HG03064 (cell line): Measurements from ENCODE around the gene TRAF7.
"Not testable (repeated sequence)": the region's sequence is repeated elsewhere in the genome, so short reads cannot be mapped to it uniquely, and the experiment has no call there.

ENCODE experiments used
- ATAC-seq: cut with Tn5 transposase; IDR thresholded peaks from one replicate; pipeline ENCODE4 v1.9.1; 2021; ENCODE audit warnings: low read depth; ENCODE audit not compliant: unreplicated experiment

The TRAF7 gene

DNA sequence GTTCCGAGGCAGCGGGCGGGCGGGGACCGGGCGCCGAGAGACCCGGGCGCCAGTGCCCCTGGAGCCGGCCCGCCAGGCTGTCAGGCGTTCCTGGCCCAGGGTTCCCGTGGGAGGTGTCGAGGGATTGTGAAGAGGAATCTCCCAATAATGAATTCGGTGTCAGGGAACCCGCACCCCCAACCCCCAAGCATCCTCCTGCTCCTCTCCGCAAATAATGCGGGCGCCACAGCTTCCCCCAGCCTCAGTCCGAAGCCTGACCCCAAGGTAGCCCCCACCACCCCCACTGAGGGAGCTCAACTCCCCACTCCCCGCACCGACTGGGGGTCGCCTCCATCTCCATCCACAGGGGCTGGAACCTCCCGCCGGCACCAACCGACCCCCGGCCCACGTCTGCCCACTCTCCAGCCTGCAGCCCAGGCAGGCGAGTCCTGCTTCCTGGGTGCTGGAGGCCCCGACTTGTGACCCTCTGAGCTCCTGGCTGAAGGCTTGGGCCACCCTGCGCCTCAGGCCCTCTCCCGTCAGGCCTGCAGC lies 41.5 kb downstream of the TRAF7 start:
- ATAC-seq, result no peak

DNA sequence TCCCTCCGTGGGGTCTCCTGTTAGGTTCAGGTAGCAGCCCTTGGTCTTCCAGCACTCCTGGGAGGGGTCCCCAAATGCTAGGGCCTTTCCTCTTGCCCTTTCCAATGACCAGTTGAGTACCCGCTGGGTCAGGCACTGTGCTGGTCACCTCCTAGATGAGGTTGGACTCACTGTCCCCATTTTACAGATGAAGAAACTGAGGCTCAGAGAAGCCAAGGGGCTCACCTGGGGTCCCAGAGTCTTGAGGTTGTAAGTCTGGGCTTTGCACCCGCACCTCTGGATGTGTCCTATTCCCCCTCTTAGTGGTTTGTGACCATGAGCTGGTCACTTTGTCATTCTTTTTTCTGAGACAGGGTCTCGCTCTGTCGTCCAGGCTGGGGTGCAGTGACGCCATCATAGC lies 42.2 kb downstream of the TRAF7 start:
- no peak for ATAC-seq

DNA sequence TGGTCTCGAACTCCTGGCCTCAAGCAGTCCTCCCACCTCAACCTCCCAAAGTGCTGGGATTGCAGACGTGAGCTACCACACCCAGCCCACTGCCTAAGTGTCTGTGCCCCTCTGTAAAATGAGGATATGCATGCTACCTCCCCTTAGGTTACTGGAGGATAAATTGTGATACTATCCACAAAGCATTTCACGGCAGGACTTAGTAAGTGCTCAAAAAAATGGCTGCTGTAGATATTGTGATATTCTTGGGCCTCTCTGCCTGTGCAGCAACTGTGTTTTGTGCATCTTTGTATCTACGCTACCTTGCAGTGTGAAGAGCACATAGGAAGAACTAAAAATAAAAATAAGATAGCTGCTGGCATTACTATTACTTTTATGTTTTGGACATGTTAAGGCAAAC lies 42.7 kb downstream of the TRAF7 start:
- ATAC-seq, result no peak

DNA sequence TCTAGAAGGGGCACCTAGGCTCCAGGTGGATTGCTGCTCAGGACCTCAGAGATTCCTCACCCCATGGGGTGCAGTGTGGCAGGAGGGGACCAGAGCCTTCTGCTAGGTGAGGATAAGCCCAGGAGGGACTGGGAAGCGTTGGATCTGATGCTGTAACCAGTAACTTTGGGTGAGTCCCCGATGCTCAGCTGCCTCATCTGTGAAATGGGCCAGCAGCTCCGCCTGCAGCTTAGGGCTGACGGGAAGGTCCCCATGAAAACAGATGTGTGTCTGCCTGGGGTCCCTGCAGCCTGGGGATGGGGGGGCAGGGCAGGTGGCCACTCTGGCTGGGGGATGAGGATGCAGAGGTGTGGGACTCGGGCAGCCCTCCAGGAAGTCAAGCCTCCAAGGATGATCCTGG lies 43.5 kb downstream of the TRAF7 start:
- no peak for ATAC-seq

DNA sequence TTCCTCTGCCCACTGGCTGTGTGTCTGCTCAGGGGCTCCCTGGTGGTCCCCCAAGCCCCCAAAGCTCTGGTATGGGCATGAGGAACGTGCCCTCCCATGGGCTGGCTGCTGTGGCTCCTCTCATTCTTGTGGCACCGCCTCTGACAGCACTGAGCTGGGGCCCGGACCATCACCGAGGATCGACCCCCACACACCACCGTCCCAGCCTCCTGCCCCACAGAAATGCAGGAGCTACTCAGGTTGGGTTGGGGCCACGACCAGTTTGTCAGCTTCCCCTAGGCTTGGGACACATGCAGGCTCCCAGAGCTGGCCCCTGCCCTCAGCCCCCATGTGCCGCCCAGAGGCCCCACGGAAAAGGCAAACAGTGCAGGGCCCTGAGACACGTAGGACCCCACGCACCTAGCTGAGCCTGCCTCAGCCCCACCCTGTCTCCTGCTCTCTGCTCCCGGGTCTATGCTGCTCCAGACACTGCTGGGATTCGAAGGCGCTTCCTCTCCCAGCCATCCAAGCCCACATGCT lies 44.1 kb downstream of the TRAF7 start:
- ATAC-seq, result no peak

DNA sequence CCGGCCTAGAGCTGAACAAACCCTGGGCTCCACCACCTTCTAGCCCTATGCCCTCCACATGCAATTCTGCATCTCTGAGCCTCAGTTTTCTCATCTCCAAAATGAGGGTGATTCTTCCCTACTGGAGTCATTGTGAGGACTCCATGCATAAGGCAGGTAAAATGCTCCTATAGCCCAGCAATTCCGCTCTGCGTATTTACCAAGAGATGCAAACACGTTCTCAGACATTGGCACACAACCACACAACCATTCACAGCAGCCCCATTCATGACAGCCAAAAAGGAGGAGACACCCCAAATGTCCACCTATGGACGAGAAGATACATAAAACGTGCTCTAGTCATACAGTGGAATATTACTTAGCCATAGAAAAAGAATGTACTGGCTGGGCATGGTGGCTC lies 44.7 kb downstream of the TRAF7 start:
- no peak for ATAC-seq

DNA sequence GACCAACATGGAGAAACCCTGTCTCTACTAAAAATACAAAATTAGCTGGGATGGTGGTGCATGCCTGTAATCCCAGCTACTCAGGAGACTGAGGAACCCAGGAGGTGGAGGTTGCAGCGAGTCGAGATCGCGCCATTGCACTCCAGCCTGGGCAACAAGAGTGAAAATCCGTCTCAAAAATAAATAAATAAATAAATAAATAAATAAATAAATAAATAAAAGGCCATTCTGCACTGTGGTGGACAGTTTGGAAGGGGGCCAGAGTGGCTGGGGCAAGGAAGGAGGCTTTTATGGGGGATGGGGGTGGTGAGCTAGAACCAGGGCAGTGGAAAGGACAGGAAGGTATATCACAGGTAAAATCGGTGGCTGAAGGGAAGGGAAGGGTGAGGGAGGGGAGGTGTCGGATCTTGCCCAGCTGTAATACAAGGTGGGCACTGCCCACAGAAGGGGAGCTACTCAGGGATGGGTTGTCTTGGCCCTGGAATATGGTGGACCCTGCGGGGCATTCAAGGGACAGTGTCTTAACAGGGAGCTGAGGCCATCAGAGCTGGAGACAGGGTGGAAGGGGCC lies 47.6 kb downstream of the TRAF7 start:
- ATAC-seq, result not testable (repeated sequence)

DNA sequence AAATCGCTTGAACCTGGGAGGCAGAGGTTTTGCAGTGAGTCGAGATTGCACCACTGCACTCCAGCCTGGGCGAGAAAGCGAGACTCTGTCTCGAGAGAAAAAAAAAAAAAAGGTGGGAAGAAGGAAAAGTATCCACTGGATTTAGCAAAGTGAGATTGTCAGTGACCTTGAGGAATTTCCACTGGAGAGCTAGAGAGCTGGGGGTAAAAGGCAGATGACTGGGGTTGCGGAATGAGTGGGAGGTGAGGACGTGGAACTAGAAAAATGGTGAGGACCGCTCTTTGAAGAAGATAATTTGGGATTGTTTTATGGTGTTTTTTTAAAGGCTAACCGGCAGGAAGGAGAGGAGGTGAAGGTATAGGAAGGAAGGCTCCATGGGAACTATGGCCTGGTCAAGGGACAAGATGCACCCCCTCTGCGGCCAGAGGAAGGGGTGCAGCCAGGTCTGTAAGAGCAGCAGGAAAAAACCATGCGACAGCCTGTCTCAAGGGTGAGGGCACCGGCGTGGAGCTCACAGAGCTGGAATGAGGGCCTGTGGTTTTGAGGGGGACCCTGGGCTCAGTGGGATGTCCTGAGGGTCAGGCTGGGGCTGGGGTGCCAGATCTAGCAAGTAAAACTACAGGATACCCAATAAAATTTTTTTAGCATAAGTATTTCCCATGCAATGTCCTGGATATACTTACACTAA lies 49.0 kb downstream of the TRAF7 start:
- no peak for ATAC-seq

DNA sequence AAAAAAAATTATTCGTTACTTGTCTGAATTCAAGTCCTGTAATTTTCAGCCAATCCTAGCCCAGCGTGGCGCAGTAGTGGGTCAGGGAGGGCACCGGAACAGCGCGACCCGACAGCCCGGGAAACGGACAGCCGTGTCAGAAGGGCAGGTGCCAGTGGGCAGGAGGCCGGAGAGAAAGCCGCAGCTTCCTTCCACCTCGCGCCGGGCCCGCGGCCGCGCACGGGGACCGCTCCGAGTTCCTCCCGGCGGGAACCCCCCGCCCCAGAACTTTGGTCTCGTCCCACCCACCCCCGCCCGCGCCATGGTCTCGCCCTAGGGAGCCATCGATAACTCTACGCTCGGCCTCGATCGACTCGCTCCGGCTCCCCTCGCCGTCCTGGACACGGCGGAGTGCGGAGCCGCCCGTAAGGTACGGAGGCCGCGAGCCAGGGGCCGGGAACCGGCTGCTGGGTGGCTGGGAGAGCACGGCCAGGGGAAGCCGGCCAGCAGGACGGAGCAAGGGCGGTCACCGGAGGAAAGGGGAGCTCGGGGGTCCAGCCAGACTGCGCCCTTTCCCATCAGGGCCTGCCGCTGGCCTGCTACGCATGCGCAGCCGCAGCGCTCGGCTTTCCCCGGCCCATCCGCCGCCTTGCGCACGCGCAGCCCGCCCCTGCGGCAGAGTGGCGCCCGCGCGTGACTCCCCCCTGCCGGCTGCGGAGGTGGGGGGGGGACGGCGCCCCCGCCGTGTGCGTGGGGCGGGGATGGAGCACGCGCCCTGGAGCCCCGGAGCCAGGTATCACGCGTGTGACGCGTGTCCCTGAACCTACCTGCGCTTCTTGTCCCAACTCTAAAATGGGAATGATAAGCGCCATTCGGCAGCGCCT lies 49.8 kb downstream of the TRAF7 start, which contains the start of gene MLST8:
TSS of gene MLST8 (plus strand) at position 351 of the 863 bp plus-strand sequence. CDS start 632 bp downstream, outside the sequence.
- ATAC-seq, result no peak

DNA sequence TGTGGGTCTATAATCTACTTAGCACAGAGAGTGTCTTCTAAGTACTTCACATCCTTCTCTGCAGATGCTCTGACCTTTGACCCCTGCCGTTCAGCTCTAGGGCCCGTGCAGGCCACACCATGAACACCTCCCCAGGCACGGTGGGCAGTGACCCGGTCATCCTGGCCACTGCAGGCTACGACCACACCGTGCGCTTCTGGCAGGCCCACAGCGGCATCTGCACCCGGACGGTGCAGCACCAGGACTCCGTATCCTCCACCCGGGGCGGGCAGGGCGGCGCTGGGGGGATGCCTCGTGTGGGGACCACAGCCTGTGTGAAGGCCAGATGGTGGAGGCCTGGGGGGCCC lies 50.4 kb downstream of the TRAF7 start:
- ATAC-seq, result no peak

DNA sequence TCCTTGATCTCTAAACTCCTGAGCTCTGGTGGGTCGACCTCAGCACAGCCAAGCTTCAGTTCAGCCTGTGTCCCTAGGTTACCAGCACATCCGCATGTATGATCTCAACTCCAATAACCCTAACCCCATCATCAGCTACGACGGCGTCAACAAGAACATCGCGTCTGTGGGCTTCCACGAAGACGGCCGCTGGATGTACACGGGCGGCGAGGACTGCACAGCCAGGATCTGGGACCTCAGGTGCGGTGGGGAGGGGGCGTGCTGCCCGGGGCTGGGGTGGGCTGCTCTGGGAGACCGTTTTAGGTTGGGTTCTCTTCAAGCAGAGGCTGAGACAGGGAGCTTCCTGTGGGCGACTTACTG lies 50.8 kb downstream of the TRAF7 start:
- ATAC-seq, result no peak

DNA sequence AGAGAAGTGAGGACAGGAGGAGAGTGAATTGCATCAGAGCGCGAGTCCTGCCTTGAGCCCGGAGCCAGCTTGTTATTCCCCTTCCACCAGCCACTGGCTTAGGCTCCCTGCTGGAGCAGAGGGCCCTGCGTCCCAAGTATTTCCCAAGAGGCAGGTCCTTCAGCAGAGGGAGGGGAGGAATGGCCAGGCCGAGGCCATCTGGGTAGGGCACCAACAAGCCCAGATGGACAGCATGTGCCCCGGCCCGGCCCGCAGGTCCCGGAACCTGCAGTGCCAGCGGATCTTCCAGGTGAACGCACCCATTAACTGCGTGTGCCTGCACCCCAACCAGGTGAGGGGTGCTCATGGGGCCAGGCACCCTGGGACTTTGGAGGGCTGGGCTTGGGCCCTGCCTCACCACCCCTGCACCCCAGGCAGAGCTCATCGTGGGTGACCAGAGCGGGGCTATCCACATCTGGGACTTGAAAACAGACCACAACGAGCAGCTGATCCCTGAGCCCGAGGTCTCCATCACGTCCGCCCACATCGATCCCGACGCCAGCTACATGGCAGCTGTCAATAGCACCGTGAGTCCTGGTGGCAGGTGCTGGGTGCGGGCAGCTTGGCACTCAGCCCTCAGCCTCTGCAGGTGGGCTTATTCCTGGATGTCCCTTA lies 51.3 kb downstream of the TRAF7 start:
- no peak for ATAC-seq

DNA sequence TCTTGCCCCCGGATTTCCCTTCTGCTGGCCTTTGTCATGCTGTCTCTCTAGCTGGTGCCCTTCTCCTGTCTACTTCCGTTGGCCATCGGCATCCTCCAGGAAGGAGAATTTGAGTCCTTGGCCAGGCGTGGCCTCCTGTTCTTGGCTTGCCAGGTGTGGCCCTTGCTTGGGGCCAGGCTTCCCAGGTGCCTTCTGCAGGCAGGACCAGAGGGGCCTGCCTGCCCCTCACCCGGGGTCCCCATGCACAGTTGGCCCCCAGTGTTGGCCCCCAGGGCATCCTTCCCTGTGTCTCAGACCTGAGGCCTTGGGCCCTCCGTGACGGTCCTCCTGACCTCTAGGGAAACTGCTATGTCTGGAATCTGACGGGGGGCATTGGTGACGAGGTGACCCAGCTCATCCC lies 52.3 kb downstream of the TRAF7 start:
- no peak for ATAC-seq

DNA sequence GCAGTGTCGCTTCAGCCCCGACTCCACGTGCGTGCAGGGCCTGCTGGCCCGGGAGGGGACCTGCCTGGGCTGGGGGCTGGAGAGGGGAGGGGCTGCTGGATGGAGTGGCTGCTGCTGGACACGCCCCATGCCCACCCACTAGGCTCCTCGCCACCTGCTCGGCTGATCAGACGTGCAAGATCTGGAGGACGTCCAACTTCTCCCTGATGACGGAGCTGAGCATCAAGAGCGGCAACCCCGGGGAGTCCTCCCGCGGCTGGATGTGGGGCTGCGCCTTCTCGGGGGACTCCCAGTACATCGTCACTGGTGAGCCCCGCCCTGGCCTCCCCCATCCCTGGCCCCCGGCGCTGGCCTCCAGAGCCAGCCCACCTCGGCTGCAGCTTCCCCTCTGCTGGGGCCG lies 52.7 kb downstream of the TRAF7 start:
- ATAC-seq, result no peak

DNA sequence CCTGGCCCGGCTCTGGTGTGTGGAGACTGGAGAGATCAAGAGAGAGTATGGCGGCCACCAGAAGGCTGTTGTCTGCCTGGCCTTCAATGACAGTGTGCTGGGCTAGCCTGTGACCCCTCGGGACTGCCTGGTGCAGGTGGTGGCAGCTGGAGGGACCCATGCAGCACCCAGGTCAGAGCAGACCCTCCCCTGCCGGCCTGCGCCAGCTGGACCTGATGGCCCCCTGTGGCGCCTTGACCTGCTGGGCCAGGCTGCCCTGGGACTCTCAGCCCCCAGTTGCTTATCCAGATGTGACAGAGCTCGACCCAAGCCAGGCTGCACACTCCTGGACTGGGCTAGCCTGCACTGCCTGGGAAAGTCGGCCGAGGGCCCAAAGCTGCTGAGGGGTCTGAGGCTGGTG lies 53.2 kb downstream of the TRAF7 start:
- ATAC-seq, result no peak

DNA sequence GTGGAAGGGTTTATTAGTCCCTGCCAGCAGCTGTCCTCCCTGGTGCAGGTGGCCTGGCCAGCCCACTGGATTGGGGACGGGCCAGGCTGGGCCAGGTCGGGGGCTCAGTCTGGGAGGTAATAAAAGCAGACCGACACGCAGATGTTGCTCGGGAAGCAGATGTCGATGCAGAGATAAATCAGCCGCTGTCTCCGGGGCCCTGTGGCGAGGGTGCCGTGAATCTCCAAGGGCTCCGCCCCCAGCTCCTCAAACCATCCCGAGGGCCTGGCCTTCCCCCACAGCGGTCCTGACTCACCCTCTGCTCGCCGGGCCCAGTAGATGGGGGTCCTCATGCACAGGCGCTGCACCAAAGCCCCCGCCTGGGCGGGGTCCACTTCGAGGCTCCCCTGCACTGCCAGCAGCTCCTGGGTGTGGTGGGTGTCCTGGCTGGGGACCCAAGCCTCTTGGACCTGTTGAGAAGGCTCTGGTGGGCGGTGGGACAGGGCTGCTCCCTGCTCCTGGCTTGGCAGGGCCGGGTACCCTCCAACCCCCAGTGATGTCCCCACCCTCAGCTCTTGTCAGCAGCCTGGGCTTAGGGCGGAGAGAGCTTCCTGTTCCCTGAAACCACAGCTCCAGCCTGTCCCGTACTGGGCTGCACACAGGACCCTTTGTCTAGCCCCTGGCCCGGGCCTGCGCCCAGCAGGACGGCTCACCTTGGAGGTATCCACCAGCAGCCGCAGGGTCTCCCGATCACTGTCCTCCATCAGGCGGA lies 53.9 kb downstream of the TRAF7 start:
- ATAC-seq, result no peak

DNA sequence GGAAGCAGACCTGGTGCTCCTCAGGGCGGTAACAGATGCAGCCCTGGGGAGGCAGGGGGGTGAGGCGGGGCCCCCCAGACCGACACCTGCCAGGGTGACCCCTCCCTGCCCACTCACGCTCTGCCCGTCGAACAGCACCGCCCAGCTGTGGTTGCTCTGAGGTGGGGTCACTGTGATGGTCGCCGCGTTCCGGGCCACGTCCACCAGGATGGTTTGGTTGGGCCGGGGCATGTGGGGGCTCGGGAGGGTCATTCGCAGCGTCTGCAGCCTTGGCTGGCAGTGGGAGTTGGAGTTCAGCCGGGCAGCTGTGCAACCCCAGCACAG lies 54.4 kb downstream of the TRAF7 start:
- no peak for ATAC-seq

DNA sequence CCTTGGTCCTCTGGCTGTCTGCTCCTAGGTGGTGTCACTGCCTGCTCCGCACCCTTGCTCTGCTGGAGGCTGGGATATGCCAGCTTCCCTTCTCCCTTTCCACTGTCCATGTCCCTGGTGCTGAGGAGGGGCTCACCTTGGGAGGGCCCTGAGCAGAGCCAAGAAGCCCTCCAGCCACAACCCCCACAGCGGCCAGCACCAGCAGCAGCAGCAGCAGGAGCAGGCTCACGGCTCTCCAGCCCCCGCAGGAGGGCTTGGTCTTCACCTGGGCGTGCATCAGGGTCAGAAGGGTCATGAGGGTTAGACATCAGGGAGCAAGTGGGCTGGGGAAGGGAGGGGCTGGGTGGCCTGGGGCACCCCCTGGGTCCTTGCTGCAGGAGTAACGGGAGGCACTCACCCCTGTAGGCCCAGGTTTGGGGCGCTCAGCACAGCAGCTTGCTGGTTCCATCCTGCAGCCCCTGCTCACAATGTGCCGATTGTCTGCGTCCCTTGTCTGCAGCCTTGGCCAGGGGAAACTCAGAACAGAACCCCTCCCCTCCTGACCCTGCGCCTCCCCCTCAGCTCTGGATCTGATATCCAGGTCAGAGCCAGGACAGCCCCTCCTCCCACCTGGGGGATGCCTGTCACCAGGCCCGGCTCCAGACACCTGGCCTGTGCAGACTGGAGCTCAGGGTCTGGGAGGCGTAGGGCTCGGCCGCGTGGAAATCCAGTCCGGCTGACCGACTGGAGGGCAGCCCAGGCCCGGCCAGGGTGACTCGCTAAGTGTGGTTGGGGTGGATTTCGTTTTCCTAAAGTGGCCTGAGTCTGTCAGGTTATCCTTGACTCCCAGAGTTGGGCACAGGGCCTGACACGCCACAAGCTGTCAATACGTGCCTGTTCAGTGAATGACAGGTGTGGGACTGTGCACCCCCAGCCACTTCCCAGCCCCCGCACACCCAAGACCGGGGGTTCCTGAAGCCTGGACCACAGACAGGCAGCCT lies 55.1 kb downstream of the TRAF7 start, which contains the start of gene BRICD5:
TSS of gene BRICD5 (minus strand) at position 478 of the 980 bp plus-strand sequence. CDS start at position 448, 30 bp downstream.
- ATAC-seq, result no peak

DNA sequence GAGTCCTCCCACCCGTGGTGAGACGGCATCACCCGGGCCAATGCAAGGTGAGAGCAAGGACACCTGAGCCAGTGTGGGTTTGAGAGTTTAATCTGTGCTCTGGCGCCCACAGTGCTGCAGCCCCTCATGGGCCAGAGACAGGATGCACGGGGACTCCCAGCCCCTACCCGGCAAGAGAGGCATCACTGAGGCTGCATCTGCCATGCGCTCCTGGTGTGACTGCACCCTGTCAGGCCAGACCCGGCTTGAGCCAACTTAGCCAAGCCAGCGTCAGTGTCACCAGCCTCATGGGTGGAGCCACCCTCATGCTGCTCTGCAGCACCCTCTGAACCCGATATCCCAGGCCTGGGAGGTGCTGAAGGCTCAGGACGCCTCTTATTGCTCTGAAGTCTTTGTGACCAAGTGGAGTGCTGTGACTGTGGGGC lies 56.4 kb downstream of the TRAF7 start:
- ATAC-seq, result no peak
